Measurements from ENCODE around the gene FBLN1. TPM values are rescaled to one million over a fixed set of nuclear protein-coding genes. Genes with fewer than 3 reads are reported as not detected.
A peak's percentile ranks its signal among the peaks of the same experiment; 100 is the strongest.

FBLN1 gene, protein sequence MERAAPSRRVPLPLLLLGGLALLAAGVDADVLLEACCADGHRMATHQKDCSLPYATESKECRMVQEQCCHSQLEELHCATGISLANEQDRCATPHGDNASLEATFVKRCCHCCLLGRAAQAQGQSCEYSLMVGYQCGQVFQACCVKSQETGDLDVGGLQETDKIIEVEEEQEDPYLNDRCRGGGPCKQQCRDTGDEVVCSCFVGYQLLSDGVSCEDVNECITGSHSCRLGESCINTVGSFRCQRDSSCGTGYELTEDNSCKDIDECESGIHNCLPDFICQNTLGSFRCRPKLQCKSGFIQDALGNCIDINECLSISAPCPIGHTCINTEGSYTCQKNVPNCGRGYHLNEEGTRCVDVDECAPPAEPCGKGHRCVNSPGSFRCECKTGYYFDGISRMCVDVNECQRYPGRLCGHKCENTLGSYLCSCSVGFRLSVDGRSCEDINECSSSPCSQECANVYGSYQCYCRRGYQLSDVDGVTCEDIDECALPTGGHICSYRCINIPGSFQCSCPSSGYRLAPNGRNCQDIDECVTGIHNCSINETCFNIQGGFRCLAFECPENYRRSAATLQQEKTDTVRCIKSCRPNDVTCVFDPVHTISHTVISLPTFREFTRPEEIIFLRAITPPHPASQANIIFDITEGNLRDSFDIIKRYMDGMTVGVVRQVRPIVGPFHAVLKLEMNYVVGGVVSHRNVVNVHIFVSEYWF
- total RNA-seq = 127 to 186 TPM (median 183 TPM) in 3 replicates
- long read RNA-seq, transcript FBLN1-202 (17 exons, 2,896 nt) = major isoform, 408 of 677 reads
- long read RNA-seq, transcript FBLN1-201 (15 exons, 2,251 nt) = minor isoform, 204 of 677 reads
- long read RNA-seq, partial matches to known transcripts = 28 of 677 reads
- long read RNA-seq, other reads (novel, unspliced or antisense) = 35 of 677 reads

DNA sequence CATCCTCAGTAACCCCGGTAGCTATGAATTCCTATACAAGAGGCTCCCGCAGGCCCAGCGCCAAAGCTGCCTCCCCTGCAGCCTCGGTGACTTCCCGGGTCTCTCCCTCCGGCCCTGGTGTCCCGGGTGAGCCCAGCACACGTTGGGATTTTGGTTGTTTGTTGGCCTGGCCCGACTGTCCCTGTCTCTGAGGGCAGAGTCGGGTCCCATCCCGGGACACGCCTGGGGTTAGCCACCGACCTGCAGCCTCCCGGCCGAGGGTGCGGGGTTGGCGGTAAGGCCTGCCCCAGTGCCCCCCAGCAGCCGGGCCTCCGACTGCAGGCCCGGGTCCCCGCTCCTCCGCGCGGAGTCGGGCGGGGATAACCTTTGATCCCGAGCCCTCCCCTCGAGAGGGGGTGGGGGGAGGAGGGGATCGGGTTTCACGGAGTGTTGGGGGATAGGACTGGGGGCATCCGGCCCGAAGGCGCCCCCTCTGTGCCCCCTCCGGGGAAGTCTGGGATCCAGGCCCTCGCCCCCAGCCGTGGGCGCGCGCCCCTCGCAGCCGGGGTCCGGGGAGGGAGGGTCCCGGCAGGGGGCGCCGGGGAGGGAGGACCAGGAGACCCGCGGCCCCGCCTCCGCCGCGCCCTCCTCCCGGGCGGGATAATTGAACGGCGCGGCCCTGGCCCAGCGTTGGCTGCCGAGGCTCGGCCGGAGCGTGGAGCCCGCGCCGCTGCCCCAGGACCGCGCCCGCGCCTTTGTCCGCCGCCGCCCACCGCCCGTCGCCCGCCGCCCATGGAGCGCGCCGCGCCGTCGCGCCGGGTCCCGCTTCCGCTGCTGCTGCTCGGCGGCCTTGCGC lies at the start of gene FBLN1:
TSS of gene FBLN1 (plus strand) at position 669 of the 835 bp plus-strand sequence. CDS start at position 772, 103 bp downstream.
- TF ChIP-seq, protein P1, sequence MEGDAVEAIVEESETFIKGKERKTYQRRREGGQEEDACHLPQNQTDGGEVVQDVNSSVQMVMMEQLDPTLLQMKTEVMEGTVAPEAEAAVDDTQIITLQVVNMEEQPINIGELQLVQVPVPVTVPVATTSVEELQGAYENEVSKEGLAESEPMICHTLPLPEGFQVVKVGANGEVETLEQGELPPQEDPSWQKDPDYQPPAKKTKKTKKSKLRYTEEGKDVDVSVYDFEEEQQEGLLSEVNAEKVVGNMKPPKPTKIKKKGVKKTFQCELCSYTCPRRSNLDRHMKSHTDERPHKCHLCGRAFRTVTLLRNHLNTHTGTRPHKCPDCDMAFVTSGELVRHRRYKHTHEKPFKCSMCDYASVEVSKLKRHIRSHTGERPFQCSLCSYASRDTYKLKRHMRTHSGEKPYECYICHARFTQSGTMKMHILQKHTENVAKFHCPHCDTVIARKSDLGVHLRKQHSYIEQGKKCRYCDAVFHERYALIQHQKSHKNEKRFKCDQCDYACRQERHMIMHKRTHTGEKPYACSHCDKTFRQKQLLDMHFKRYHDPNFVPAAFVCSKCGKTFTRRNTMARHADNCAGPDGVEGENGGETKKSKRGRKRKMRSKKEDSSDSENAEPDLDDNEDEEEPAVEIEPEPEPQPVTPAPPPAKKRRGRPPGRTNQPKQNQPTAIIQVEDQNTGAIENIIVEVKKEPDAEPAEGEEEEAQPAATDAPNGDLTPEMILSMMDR (IDR thresholded peaks at IDR 0.05) = peak; percentile 74
- peaks cover 37% of the 10 kb centered on the region for H3K4me1 Mint-ChIP-seq (ENCODE audit: low read depth)
- no peaks in the 10 kb centered on the region for H3K27me3 Mint-ChIP-seq (ENCODE audit: low read depth)
- H3K9me3 Mint-ChIP-seq (ENCODE audit: low read depth) = no peaks in the 10 kb centered on the region
- H3K4me3 Mint-ChIP-seq (ENCODE audit: unreplicated experiment) = peak within 1 kb of the TSS; percentile 85
- H3K27ac Mint-ChIP-seq (ENCODE audit: unreplicated experiment) = peak within 1 kb of the TSS; percentile 96
- H3K36me3 Mint-ChIP-seq (ENCODE audit: low read depth) = no peaks in the 10 kb centered on the region
- peak; percentile 81 for DNase-seq (ENCODE audit: low spot score)

GRCh38 chr22:45453764-45454163 lies 48.9 kb upstream of the FBLN1 start:
- Mint-ChIP-seq H3K4me3 (ENCODE audit: unreplicated experiment) (no peak overlapping the region), H3K27ac (ENCODE audit: unreplicated experiment) (no peak overlapping the region), H3K36me3 (ENCODE audit: low read depth) (no peaks in the 10 kb centered on the region), H3K27me3 (ENCODE audit: low read depth) (no peaks in the 10 kb centered on the region), H3K9me3 (ENCODE audit: low read depth) (no peaks in the 10 kb centered on the region), H3K4me1 (ENCODE audit: low read depth) (peaks cover 24% of the 10 kb centered on the region)
- DNase-seq (ENCODE audit: low spot score) = no peak
- TF ChIP-seq, protein P1 (IDR thresholded peaks at IDR 0.05) = no peak

DNA sequence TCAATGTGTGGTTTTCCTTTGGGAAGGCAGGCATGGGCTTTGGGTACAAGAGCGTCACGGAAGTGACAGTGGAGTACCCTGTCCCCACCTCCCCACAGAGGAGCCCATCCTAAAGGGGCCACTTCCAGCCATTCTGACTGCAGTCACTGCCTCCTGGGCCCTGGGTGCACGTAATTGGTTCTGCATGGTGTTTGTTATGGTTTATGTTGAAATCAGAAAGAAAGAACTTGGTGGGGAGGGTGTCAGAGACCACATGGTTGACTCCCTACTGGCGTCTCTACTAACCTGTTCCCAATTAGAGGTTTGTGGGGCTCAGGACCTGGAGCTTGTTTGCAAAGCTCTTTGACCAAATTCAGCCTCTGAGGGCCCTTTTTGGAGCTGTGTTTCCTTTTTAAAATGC lies 48.4 kb upstream of the FBLN1 start:
- no peak for DNase-seq (ENCODE audit: low spot score)
- Mint-ChIP-seq H3K4me1 (ENCODE audit: low read depth) (peaks cover 24% of the 10 kb centered on the region), H3K36me3 (ENCODE audit: low read depth) (no peaks in the 10 kb centered on the region), H3K27ac (ENCODE audit: unreplicated experiment) (no peak overlapping the region), H3K4me3 (ENCODE audit: unreplicated experiment) (no peak overlapping the region), H3K9me3 (ENCODE audit: low read depth) (no peaks in the 10 kb centered on the region), H3K27me3 (ENCODE audit: low read depth) (no peaks in the 10 kb centered on the region)
- TF ChIP-seq, protein P1 (IDR thresholded peaks at IDR 0.05) = no peak

- no peak for DNase-seq (ENCODE audit: low spot score)
- H3K36me3 Mint-ChIP-seq (ENCODE audit: low read depth) = no peaks in the 10 kb centered on the region
- H3K27me3 Mint-ChIP-seq (ENCODE audit: low read depth) = no peaks in the 10 kb centered on the region
- no peak overlapping the region for H3K27ac Mint-ChIP-seq (ENCODE audit: unreplicated experiment)
- TF ChIP-seq, protein P1 (IDR thresholded peaks at IDR 0.05) = no peak
- peaks cover 24% of the 10 kb centered on the region for H3K4me1 Mint-ChIP-seq (ENCODE audit: low read depth)
- H3K9me3 Mint-ChIP-seq (ENCODE audit: low read depth) = no peaks in the 10 kb centered on the region
- H3K4me3 Mint-ChIP-seq (ENCODE audit: unreplicated experiment) = no peak overlapping the region
Measured at GRCh38 chr22:45455212-45455611, 47.5 kb upstream of the FBLN1 start.

Data from chondrocyte (in vitro differentiated cells).